ENCODE results near the gene UQCRC1. TPM values are rescaled to one million over a fixed set of nuclear protein-coding genes. Genes with fewer than 3 reads are reported as not detected.
A peak's percentile ranks its signal among the peaks of the same experiment; 100 is the strongest.

UQCRC1 gene
- total RNA-seq, 1 donor, result 299 TPM

- no peak for TF ChIP-seq CTCF (IDR thresholded peaks at IDR 0.05; ENCODE audit: extremely low read depth, low read depth, low read length)
- H3K4me2 ChIP-seq (ENCODE audit: insufficient read depth, low read length), result no peak overlapping the region
- no peak overlapping the region for H3K4me3 ChIP-seq (ENCODE audit: insufficient read depth, low read length)
- peaks cover 33% of the 10 kb centered on the region for H3K36me3 ChIP-seq (ENCODE audit: insufficient read depth, low read length)
- peaks cover 21% of the 10 kb centered on the region for H3K79me2 ChIP-seq (ENCODE audit: insufficient read depth, low read length)
- H3K27ac ChIP-seq (ENCODE audit: low read depth, low read length), result no peak overlapping the region
- no peaks in the 10 kb centered on the region for H3K9me3 ChIP-seq (ENCODE audit: low read depth, low read length)
- peaks cover 16% of the 10 kb centered on the region for H3K4me1 ChIP-seq (ENCODE audit: insufficient read depth, low read length)
- peaks cover 19% of the 10 kb centered on the region for H4K20me1 ChIP-seq (ENCODE audit: insufficient read depth, low read length)
- H2AFZ ChIP-seq (ENCODE audit: low read length), result no peak overlapping the region
- no peaks in the 10 kb centered on the region for H3K27me3 ChIP-seq (ENCODE audit: insufficient read depth, low read length)
- DNase-seq (ENCODE audit: insufficient read length, low spot score, missing footprints), result peak; percentile 62
These were observed 23.8 kb upstream of the UQCRC1 start for GRCh38 chr3:48633256-48633655.

- Histone ChIP-seq H3K36me3 (ENCODE audit: insufficient read depth, low read length) (peaks cover 43% of the 10 kb centered on the region), H3K4me2 (ENCODE audit: insufficient read depth, low read length) (no peak overlapping the region), H3K4me3 (ENCODE audit: insufficient read depth, low read length) (no peak overlapping the region), H3K9me3 (ENCODE audit: low read depth, low read length) (no peaks in the 10 kb centered on the region), H2AFZ (ENCODE audit: low read length) (no peak overlapping the region), H3K79me2 (ENCODE audit: insufficient read depth, low read length) (peaks cover 21% of the 10 kb centered on the region), H3K4me1 (ENCODE audit: insufficient read depth, low read length) (peaks cover 16% of the 10 kb centered on the region), H3K27ac (ENCODE audit: low read depth, low read length) (no peak overlapping the region), H4K20me1 (ENCODE audit: insufficient read depth, low read length) (peaks cover 19% of the 10 kb centered on the region), H3K27me3 (ENCODE audit: insufficient read depth, low read length) (no peaks in the 10 kb centered on the region)
- peak; percentile 68 for DNase-seq (ENCODE audit: insufficient read length, low spot score, missing footprints)
- TF ChIP-seq CTCF (IDR thresholded peaks at IDR 0.05; ENCODE audit: extremely low read depth, low read depth, low read length), result no peak
These were observed 22.3 kb upstream of the UQCRC1 start for GRCh38 chr3:48631516-48632448.

GRCh38 chr3:48630833-48631232 is 21.4 kb upstream of the UQCRC1 start:
- no peak overlapping the region for H3K4me2 ChIP-seq (ENCODE audit: insufficient read depth, low read length)
- peaks cover 11% of the 10 kb centered on the region for H3K4me1 ChIP-seq (ENCODE audit: insufficient read depth, low read length)
- H3K4me3 ChIP-seq (ENCODE audit: insufficient read depth, low read length), result no peak overlapping the region
- no peak for TF ChIP-seq CTCF (IDR thresholded peaks at IDR 0.05; ENCODE audit: extremely low read depth, low read depth, low read length)
- H3K27me3 ChIP-seq (ENCODE audit: insufficient read depth, low read length), result no peaks in the 10 kb centered on the region
- peaks cover 19% of the 10 kb centered on the region for H4K20me1 ChIP-seq (ENCODE audit: insufficient read depth, low read length)
- no peak overlapping the region for H2AFZ ChIP-seq (ENCODE audit: low read length)
- peaks cover 53% of the 10 kb centered on the region for H3K36me3 ChIP-seq (ENCODE audit: insufficient read depth, low read length)
- no peak overlapping the region for H3K27ac ChIP-seq (ENCODE audit: low read depth, low read length)
- peak; percentile 37 for DNase-seq (ENCODE audit: insufficient read length, low spot score, missing footprints)
- H3K9me3 ChIP-seq (ENCODE audit: low read depth, low read length), result no peaks in the 10 kb centered on the region
- peaks cover 21% of the 10 kb centered on the region for H3K79me2 ChIP-seq (ENCODE audit: insufficient read depth, low read length)

- no peak overlapping the region for H3K4me3 ChIP-seq (ENCODE audit: insufficient read depth, low read length)
- peaks cover 19% of the 10 kb centered on the region for H4K20me1 ChIP-seq (ENCODE audit: insufficient read depth, low read length)
- no peaks in the 10 kb centered on the region for H3K27me3 ChIP-seq (ENCODE audit: insufficient read depth, low read length)
- H3K27ac ChIP-seq (ENCODE audit: low read depth, low read length), result no peak overlapping the region
- H3K79me2 ChIP-seq (ENCODE audit: insufficient read depth, low read length), result peaks cover 21% of the 10 kb centered on the region
- DNase-seq (ENCODE audit: insufficient read length, low spot score, missing footprints), result peak; percentile 44
- H3K4me1 ChIP-seq (ENCODE audit: insufficient read depth, low read length), result peaks cover 7% of the 10 kb centered on the region
- H2AFZ ChIP-seq (ENCODE audit: low read length), result no peak overlapping the region
- no peak overlapping the region for H3K4me2 ChIP-seq (ENCODE audit: insufficient read depth, low read length)
- no peaks in the 10 kb centered on the region for H3K9me3 ChIP-seq (ENCODE audit: low read depth, low read length)
- H3K36me3 ChIP-seq (ENCODE audit: insufficient read depth, low read length), result peaks cover 57% of the 10 kb centered on the region
- TF ChIP-seq CTCF (IDR thresholded peaks at IDR 0.05; ENCODE audit: extremely low read depth, low read depth, low read length), result no peak
These were observed 21.0 kb upstream of the UQCRC1 start for GRCh38 chr3:48630407-48630806.

Data from osteoblast (primary cell).